ENCODE data around the gene PLEKHM2. TPM values are rescaled to one million over a fixed set of nuclear protein-coding genes. Genes with fewer than 3 reads are reported as not detected.

Gene PLEKHM2
- total RNA-seq, 3 donors from 2014 or later (not counting 1 experiment from before 2014, with no cell fraction given): 47.8 to 61.0 (median 50.9) TPM

- Histone ChIP-seq H3K4me3 (ENCODE audit: low read length) (no peak overlapping the region), H3K27me3 (ENCODE audit: control insufficient read depth, insufficient read depth, low read length) (no peaks in the 10 kb centered on the region), H3K36me3 (ENCODE audit: control insufficient read depth, insufficient read depth, low read length) (no peaks in the 10 kb centered on the region), H3K27ac (ENCODE audit: low read length) (no peak overlapping the region), H3K9me3 (ENCODE audit: control insufficient read depth, insufficient read depth, low read length) (no peaks in the 10 kb centered on the region), H3K4me1 (ENCODE audit: control insufficient read depth, insufficient read depth, low read length) (no peaks in the 10 kb centered on the region)
- Mint-ChIP-seq H3K27ac (no peak overlapping the region), H3K4me1 (no peaks in the 10 kb centered on the region), H3K4me3 (no peak overlapping the region), H3K27me3 (ENCODE audit: low read depth in 2 of 2) (peaks cover 0 to 3% of the 10 kb centered on the region in 2 donors), H3K36me3 (no peaks in the 10 kb centered on the region), H3K9me3 (no peaks in the 10 kb centered on the region)
- WGBS (ENCODE audit: insufficient coverage): 80% methylated on average over 5 of the region's 7 CpGs
- ATAC-seq (no peak), DNase-seq (no peak)
- no peak for TF ChIP-seq CTCF (IDR thresholded peaks at IDR 0.05)
- intact Hi-C loops (cut with micrococcal nuclease): no loop called here
Measured at GRCh38 chr1:15777909-15778707, 94.0 kb downstream of the PLEKHM2 start.

Other genes with a start within 250 kb of the PLEKHM2 start
- gene CTRC, start 245.9 kb upstream of the PLEKHM2 start, total RNA-seq: 1 to 10 TPM; 5.5 to 9.7 (median 6.4) TPM
- not detected for gene CELA2A, start 227.6 kb upstream of the PLEKHM2 start, total RNA-seq
- not detected for gene CELA2B, start 208.2 kb upstream of the PLEKHM2 start, total RNA-seq
- 10 to 100 TPM; 13.4 to 20.5 (median 13.5) TPM for gene CASP9, start 160.1 kb upstream of the PLEKHM2 start, total RNA-seq
- 10 to 100 TPM; 18.6 to 22.8 (median 18.7) TPM for gene DNAJC16, start 157.5 kb upstream of the PLEKHM2 start, total RNA-seq
- under 1 TPM; 0.42 to 0.66 (median 0.65) TPM for gene AGMAT, start 99.3 kb upstream of the PLEKHM2 start, total RNA-seq
- gene DDI2, start 66.9 kb upstream of the PLEKHM2 start, total RNA-seq: 10 to 100 TPM; 27.3 to 39.8 (median 34.0) TPM
- 1 to 10 TPM in 2 of 3 donors, under 1 TPM in 1; 0.73 to 1.8 (median 1.6) TPM for gene SLC25A34, start 51.9 kb downstream of the PLEKHM2 start, total RNA-seq
- not detected for gene TMEM82, start 58.2 kb downstream of the PLEKHM2 start, total RNA-seq
- under 1 TPM in 1 of 3 donors, not detected in 2; 0.39 TPM for gene FBLIM1, start 74.5 kb downstream of the PLEKHM2 start, total RNA-seq
- 1 to 10 TPM in 2 of 3 donors, under 1 TPM in 1; 0.87 to 1.2 (median 1.0) TPM for gene UQCRHL, start 123.3 kb downstream of the PLEKHM2 start, total RNA-seq
- 100 to 1,000 TPM in 2 of 3 donors, 10 to 100 TPM in 1; 98.1 to 114 (median 105) TPM for gene SPEN, start 163.4 kb downstream of the PLEKHM2 start, total RNA-seq